ENCODE measurements around the gene KRTAP5-2. TPM values are rescaled to one million over a fixed set of nuclear protein-coding genes. Genes with fewer than 3 reads are reported as not detected.

Gene KRTAP5-2
- polyA plus RNA-seq, 1 donor = not detected

GRCh38 chr11:1555713-1556153 lies 42.4 kb downstream of the KRTAP5-2 start:
- no peak for DNase-seq

- no peak for DNase-seq
Observed at GRCh38 chr11:1554981-1555712, 42.9 kb downstream of the KRTAP5-2 start.

GRCh38 chr11:1553808-1554594 lies 44.1 kb downstream of the KRTAP5-2 start:
- DNase-seq = no peak

- no peak for DNase-seq
Observed at GRCh38 chr11:1549338-1550330, 48.5 kb downstream of the KRTAP5-2 start.

- no peak for DNase-seq
Observed at GRCh38 chr11:1548221-1549070, 49.6 kb downstream of the KRTAP5-2 start.

- no peak for DNase-seq
Observed at GRCh38 chr11:1547467-1548098, 50.5 kb downstream of the KRTAP5-2 start.

Other genes starting within 250 kb of the KRTAP5-2 start
- 1.1 TPM for gene BRSK2, start 208.4 kb downstream of the KRTAP5-2 start, polyA plus RNA-seq (ENCODE audit: insufficient read length)
- gene MOB2, start 111.5 kb downstream of the KRTAP5-2 start, polyA plus RNA-seq (ENCODE audit: insufficient read length) = 24.8 TPM
- 28.4 TPM for gene DUSP8, start 26.0 kb downstream of the KRTAP5-2 start, polyA plus RNA-seq (ENCODE audit: insufficient read length)
- gene KRTAP5-1, start 13.0 kb downstream of the KRTAP5-2 start, polyA plus RNA-seq (ENCODE audit: insufficient read length) = 1.4 TPM
- not detected for gene KRTAP5-3, start 10.2 kb upstream of the KRTAP5-2 start, polyA plus RNA-seq (ENCODE audit: insufficient read length)
- gene KRTAP5-4, start 23.8 kb upstream of the KRTAP5-2 start, polyA plus RNA-seq (ENCODE audit: insufficient read length) = not detected
- gene KRTAP5-5, start 31.5 kb upstream of the KRTAP5-2 start, polyA plus RNA-seq (ENCODE audit: insufficient read length) = not detected
- 0.49 TPM for gene KRTAP5-6, start 98.9 kb upstream of the KRTAP5-2 start, polyA plus RNA-seq (ENCODE audit: insufficient read length)
- 0.19 TPM for gene IFITM10, start 152.3 kb upstream of the KRTAP5-2 start, polyA plus RNA-seq (ENCODE audit: insufficient read length)
- 137 TPM for gene CTSD, start 165.6 kb upstream of the KRTAP5-2 start, polyA plus RNA-seq (ENCODE audit: insufficient read length)
- gene SYT8, start 236.7 kb upstream of the KRTAP5-2 start, polyA plus RNA-seq (ENCODE audit: insufficient read length) = 0.44 TPM
- 3,747 TPM for gene TNNI2, start 240.7 kb upstream of the KRTAP5-2 start, polyA plus RNA-seq (ENCODE audit: insufficient read length)